Measurements from ENCODE around the gene SVOP. TPM values are rescaled to one million over a fixed set of nuclear protein-coding genes. Genes with fewer than 3 reads are reported as not detected.
"Not testable (repeated sequence)": the region's sequence is repeated elsewhere in the genome, so short reads cannot be mapped to it uniquely, and the experiment has no call there.

Gene SVOP
- total RNA-seq, 3 donors from 2014 or later = not detected

DNA sequence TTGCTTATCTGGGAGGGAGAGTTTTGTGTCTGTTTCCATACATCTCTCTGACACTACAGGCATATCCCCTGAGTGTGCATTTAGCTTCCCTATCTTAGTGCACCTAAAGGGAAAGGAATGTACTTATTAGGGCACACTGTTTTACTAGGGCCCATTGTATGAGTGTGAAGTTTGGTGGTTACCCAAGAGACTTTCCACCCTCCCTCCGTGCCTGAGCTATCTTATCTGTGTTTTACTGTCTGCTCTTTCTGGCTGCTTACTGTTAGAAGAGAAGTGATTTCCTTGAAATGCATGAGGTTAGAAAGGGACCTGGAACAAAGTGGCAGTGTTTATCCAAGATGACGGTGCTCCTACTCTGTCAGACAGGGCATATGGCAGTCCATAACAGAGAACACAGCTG lies 8.5 kb upstream of the SVOP start:
- intact Hi-C loops (cut with DNase I; ENCODE audit: low total_unique reads) = no loop called here

GRCh38 chr12:109028624-109029023 lies 7.8 kb upstream of the SVOP start:
- H3K27me3 ChIP-seq; H3K4me1 ChIP-seq; DNase-seq (ENCODE audit: low spot score in 2 of 2); intact Hi-C loops (cut with DNase I; ENCODE audit: low total_unique reads); H3K4me3 ChIP-seq; H3K36me3 ChIP-seq; H3K9me3 ChIP-seq; H3K27ac ChIP-seq: not testable (repeated sequence)

More for the DNA sequence above, 8.5 kb upstream of the SVOP start:
- Histone ChIP-seq H3K27ac (no peak overlapping the region), H3K4me1 (no peaks in the 10 kb centered on the region), H3K27me3 (peaks cover 0 to 4% of the 10 kb centered on the region in 2 donors), H3K36me3 (no peaks in the 10 kb centered on the region), H3K9me3 (no peaks in the 10 kb centered on the region), H3K4me3 (no peak overlapping the region)
- TF ChIP-seq POLR2A (IDR thresholded peaks at IDR 0.05) (no peak), POLR2AphosphoS5 (IDR thresholded peaks at IDR 0.05) (no peak)
- TF ChIP-seq, protein P1, sequence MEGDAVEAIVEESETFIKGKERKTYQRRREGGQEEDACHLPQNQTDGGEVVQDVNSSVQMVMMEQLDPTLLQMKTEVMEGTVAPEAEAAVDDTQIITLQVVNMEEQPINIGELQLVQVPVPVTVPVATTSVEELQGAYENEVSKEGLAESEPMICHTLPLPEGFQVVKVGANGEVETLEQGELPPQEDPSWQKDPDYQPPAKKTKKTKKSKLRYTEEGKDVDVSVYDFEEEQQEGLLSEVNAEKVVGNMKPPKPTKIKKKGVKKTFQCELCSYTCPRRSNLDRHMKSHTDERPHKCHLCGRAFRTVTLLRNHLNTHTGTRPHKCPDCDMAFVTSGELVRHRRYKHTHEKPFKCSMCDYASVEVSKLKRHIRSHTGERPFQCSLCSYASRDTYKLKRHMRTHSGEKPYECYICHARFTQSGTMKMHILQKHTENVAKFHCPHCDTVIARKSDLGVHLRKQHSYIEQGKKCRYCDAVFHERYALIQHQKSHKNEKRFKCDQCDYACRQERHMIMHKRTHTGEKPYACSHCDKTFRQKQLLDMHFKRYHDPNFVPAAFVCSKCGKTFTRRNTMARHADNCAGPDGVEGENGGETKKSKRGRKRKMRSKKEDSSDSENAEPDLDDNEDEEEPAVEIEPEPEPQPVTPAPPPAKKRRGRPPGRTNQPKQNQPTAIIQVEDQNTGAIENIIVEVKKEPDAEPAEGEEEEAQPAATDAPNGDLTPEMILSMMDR (IDR thresholded peaks at IDR 0.05) = no peak
- DNase-seq (ENCODE audit: low spot score in 2 of 2) = no peak

DNA sequence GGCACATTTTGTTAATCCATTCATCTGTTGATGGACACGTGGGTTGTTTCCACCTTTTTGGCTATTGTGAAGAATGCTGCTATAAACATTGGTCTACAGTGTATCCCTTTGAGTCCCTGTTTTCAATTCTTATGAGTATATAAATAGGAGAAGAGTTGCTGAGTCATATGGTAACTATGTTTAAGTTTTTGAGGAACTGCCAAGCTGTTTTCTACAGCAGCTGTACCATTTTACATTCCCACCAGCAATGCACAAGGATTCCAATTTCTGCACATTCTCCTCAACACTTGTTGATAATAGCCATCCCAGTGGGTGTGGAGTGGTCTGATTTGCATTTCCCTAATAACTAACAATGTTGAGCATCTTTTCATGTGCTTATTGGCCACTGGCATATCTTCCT lies 6.9 kb upstream of the SVOP start:
- intact Hi-C loops (cut with DNase I; ENCODE audit: low total_unique reads) = no loop called here
- H3K4me1 ChIP-seq = no peaks in the 10 kb centered on the region

DNA sequence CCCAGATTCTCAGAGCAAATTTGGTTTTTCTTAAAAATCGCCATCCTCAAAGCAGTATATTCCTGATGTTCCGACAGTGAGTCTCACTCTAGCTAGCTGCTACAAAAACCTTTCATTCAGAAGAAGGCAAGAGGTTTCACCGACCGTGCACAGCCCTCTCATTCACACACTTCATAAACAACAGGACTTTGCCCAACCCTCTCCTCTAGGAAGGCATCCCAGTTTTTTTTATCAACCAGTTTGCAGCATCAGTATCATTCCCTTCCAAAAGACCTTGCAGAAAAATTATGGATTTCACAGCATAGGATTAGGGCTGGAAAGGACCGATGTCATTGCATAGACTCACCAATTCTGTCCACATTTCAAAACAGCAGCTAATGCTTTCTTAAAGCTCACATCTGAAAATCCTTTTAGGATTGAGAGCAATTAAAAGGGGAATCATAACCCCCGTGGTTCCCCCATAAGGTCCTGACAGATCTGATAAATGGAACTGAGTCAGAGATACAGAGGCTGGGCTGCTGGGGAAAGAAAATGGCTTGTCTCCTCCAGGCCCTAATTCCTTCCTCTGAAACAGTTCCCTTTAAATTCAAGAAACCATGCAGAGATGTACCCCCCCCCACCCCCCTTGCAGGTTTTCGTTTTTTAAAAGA lies 597 bp downstream of the SVOP start:
- Histone ChIP-seq H3K4me1 (no peaks in the 10 kb centered on the region), H3K36me3 (no peaks in the 10 kb centered on the region), H3K27me3 (peaks cover 0 to 7% of the 10 kb centered on the region in 2 donors), H3K27ac (no peak overlapping the region), H3K9me3 (no peaks in the 10 kb centered on the region), H3K4me3 (no peak overlapping the region)
- intact Hi-C loops (cut with DNase I; ENCODE audit: low total_unique reads) = no loop called here
- TF ChIP-seq, protein P1 (IDR thresholded peaks at IDR 0.05) = no peak
- TF ChIP-seq POLR2AphosphoS5 (IDR thresholded peaks at IDR 0.05) (no peak), POLR2A (IDR thresholded peaks at IDR 0.05) (no peak)
- DNase-seq (ENCODE audit: low spot score in 2 of 2) = no peak

More for the DNA sequence above, 6.9 kb upstream of the SVOP start:
- H3K9me3 ChIP-seq = no peaks in the 10 kb centered on the region
- H3K27me3 ChIP-seq = peaks cover 0 to 4% of the 10 kb centered on the region in 2 donors
- H3K4me3 ChIP-seq = no peak overlapping the region
- TF ChIP-seq POLR2AphosphoS5 (IDR thresholded peaks at IDR 0.05) (no peak), POLR2A (IDR thresholded peaks at IDR 0.05) (no peak)
- TF ChIP-seq, protein P1 (IDR thresholded peaks at IDR 0.05) = no peak
- no peak overlapping the region for H3K27ac ChIP-seq
- DNase-seq (ENCODE audit: low spot score in 2 of 2) = no peak
- H3K36me3 ChIP-seq = no peaks in the 10 kb centered on the region

DNA sequence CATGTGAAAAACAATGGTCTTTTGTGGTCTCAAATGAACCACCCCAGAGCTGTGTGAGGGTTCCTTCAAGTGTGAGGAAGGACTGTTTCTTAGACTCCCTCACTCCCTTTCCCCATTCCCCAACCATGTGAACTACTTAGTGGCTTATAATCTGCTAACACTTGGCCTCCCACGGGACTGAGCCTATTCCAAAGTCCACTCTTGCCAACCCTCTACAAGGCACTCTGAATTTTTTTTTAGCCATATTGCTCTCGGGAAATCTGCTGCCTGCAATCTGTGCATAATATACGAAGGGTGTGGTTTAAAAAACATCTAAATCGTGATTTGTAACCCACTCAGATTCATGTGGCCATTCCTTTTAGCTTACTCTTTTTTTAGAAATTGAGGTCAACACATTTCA lies 2.6 kb downstream of the SVOP start:
- intact Hi-C loops (cut with DNase I; ENCODE audit: low total_unique reads) = no loop called here
- Histone ChIP-seq H3K27me3 (peaks cover 0 to 11% of the 10 kb centered on the region in 2 donors), H3K27ac (no peak overlapping the region), H3K4me3 (no peak overlapping the region), H3K4me1 (no peaks in the 10 kb centered on the region), H3K36me3 (no peaks in the 10 kb centered on the region), H3K9me3 (no peaks in the 10 kb centered on the region)
- DNase-seq (ENCODE audit: low spot score in 2 of 2) = no peak
- TF ChIP-seq, protein P1 (IDR thresholded peaks at IDR 0.05) = no peak
- TF ChIP-seq POLR2AphosphoS5 (IDR thresholded peaks at IDR 0.05) (no peak), POLR2A (IDR thresholded peaks at IDR 0.05) (no peak)

All from breast epithelium (tissue), 4 donors.